ENCODE measurements around the gene SLC46A3.

Gene SLC46A3

DNA sequence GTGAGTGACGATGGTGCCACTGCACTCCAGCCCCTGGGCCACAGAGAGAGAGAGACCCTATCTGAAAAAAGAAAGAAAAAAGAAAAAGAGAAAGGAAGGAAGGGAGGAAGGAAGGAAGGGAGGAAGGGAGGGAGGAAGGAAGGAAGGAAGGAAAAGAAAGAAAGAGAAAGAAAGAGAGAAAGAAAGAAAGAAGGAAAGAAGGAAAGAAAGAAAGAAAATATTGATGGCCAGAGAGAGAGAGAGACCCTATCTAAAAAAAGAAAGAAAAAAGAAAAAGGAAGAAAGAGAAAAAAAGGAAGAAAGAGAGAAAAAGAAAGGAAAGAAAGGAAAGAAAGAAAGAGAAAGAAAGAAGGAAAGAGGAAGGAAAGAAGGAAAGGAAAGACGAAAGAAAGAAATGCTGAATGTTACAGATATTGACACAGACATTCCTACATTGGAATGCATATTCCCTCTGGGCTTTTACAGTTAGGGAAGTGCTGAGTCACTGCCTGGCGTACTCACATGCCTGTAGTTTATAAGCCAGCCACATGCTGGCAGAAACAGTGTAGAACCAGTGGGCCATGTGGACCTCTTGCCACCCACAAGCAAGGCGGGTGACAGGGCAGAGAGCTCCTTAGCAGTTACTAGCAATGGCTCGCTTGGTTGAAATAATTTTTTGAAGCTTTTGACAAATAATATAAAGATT is 34.6 kb upstream of the SLC46A3 start:
- TF ChIP-seq CTCF (IDR thresholded peaks at IDR 0.05; ENCODE audit: low read depth, low read length): no peak
- no peak overlapping the region for H3K4me3 ChIP-seq (ENCODE audit: low read depth, low read length)

GRCh38 chr13:28751175-28751960 is 32.6 kb upstream of the SLC46A3 start:
- no peak overlapping the region for H3K4me3 ChIP-seq (ENCODE audit: low read depth, low read length)
- TF ChIP-seq CTCF (IDR thresholded peaks at IDR 0.05; ENCODE audit: low read depth, low read length): no peak

- TF ChIP-seq CTCF (IDR thresholded peaks at IDR 0.05; ENCODE audit: low read depth, low read length): no peak
Observed at GRCh38 chr13:28750187-28751045, 31.6 kb upstream of the SLC46A3 start.

GRCh38 chr13:28747851-28748250 is 29.1 kb upstream of the SLC46A3 start:
- TF ChIP-seq CTCF (IDR thresholded peaks at IDR 0.05; ENCODE audit: low read depth, low read length): no peak
- no peak overlapping the region for H3K4me3 ChIP-seq (ENCODE audit: low read depth, low read length)

More at GRCh38 chr13:28750187-28751045, 31.6 kb upstream of the SLC46A3 start:
- no peak overlapping the region for H3K4me3 ChIP-seq (ENCODE audit: low read depth, low read length)

- no peak for TF ChIP-seq CTCF (IDR thresholded peaks at IDR 0.05; ENCODE audit: low read depth, low read length)
- H3K4me3 ChIP-seq (ENCODE audit: low read depth, low read length): no peak overlapping the region
Observed at GRCh38 chr13:28746287-28746612, 27.5 kb upstream of the SLC46A3 start.

DNA sequence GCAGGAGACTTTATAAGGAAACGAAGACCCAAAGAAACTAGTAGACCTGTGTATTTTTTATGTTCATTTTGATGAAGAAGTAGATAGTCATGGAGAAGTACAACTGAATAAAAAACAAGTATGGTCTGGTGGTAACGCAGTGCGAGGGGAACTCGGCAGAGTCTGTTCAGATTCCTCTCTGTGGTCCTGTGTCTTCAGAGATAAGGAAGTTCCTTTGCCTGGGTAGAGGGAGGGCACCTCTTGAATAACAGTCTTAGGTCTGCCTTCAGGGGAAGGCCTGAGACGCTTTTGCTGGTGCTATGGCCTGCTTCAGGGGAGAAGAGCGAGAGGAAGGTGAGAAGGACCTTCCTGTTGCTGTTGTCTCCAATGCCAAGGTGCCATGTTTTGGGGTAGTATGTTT is 25.9 kb upstream of the SLC46A3 start:
- TF ChIP-seq CTCF (IDR thresholded peaks at IDR 0.05; ENCODE audit: low read depth, low read length): no peak
- H3K4me3 ChIP-seq (ENCODE audit: low read depth, low read length): no peak overlapping the region
